HS-5 (cell line): ENCODE measurements around the gene ANKRD65.
"Not testable (repeated sequence)": the region's sequence is repeated elsewhere in the genome, so short reads cannot be mapped to it uniquely, and the experiment has no call there.

Experiments
- DNase-seq: peaks from one replicate; pipeline ENCODE4 v3.0.0-alpha.2; 2012; ENCODE audit warnings: low read depth

ANKRD65 gene

GRCh38 chr1:1421147-1421906 is at the start of gene ANKRD65:
Gene ANKRD65, minus strand, starts transcription at chr1:1421276. Its CDS starts 271 bp downstream, at chr1:1421005.
- DNase-seq, result no peak

GRCh38 chr1:1468196-1468985 is 47.3 kb upstream of the ANKRD65 start:
- DNase-seq, result not testable (repeated sequence)

DNA sequence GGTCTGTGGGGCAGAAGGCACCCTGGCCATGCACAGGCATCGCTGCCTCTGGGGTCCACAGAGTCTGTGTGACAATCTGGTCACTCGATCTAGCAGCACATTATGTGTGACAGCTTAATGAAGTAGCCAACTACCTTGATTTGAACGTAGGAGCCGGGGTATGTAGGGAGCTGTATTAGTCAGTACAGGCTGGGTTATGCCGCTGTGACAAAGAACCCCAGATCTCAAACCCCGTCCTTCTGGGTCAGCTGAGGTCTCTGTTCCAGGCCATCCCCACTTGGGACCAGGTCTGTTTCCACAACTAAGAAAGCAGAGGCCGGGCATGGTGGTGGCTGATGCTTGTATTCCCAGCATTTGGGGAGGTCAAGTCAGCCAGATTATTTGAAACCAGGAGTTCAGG is 42.2 kb upstream of the ANKRD65 start:
- DNase-seq, result no peak

DNA sequence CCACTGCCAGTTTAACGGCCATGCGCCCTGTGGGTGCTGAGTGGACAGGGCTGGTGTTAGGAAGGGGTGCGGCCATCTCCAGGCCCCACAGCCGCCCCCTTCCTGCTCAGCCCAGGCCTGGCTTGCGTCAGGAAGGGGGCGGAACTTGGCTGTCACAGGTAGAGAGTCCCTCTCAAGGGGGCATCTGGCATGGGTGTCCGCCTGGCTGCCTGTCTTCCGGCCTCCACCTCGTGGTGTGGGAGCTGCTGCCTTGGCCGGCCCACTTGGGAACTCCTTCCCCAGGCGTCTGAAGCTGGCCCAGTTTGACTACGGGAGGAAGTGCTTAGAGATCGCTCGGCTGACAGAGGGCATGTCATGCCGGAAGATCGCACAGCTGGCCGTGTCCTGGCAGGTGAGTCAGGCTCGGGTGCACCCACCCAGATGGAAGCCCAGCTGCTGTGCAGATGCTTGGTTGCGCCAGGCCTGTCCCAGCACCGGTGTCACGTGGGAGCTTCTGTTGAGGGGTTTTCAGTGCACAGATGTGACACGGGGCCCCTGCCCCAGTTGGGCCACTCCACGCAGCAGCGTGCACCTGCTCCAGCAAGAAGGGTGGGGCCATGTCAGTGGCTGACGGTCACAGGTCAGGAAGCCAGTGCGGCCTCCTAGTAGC is 41.4 kb upstream of the ANKRD65 start:
- peak; percentile 48 for DNase-seq

- DNase-seq, result no peak
Measured at GRCh38 chr1:1461721-1462317, 40.7 kb upstream of the ANKRD65 start.

DNA sequence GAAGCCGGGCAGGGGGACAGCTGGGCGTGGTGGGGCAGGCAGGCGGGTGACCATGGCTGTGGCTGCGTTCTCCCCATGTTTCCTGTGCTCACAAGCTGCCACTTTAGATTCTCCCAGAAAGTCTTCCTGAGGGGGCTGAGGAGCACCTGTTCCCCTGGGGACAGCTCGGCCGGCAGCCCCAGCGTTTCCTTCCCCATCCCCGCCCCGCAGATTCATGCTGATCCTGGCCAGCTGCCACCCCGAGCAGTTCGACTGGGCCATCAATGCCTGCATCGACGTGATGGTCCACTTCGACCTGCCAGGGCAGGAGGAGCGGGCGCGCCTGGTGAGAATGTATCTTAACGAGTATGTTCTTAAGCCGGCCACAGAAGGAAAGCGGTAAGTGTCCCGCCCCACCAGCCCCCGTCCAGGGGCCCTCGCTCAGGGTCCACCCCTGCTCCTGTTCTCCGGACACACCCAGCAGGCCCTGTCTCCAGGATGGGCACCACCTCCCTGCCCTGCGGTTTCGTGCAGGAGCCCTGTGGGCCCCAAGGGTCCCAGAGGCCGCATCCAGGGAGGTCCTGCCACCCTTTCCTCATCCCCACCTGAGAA is 39.6 kb upstream of the ANKRD65 start:
- DNase-seq, result no peak

DNA sequence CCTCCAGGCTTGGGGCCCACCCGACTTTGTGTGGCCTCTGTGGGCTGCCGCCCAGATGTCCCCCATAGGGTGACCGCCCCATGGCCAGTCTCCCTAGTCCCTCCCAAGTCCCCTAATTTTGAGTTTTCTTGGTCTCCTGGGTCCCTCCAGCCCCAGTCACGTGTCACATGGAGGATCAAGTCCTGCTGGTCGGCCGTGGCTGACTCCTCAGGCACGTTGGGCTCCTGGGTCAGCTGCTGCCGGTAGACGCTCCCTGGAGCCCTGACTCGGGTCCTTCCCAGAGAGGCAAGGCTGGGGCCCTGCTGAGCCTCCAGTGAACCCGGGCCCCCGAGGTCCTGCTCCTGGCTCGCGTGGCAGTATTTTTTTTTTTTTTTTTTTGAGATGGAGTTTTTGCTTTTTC is 38.6 kb upstream of the ANKRD65 start:
- not testable (repeated sequence) for DNase-seq

- DNase-seq, result not testable (repeated sequence)
Measured at GRCh38 chr1:1459156-1459555, 38.1 kb upstream of the ANKRD65 start.

DNA sequence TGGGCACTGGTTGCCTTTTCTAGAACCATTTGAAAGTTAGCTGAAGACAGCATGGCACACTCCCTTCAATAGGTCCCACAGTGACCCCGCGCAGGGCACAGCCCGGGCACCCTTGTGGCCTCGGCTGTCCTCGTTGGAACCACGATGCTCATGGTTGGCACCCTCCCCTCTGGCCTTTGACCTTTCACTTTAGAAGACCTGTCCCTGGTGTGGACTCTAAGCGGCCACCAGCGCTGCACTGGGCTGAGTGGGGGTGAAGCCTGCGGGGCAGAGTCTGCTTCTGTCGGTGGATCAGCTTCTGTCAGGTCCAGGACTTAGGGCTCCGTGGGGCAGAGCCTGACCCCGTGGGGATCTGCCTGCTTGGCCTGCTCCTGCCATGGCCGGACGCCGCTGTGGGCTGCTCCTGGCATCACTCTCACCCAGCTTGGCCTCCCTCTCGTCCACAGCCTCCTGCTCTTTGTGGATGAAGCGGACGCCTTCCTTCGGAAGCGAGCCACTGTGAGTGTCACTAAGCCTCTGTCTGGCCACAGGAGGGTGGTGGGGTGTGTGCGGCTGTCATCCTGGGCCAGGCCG is 35.7 kb upstream of the ANKRD65 start:
- not testable (repeated sequence) for DNase-seq

DNA sequence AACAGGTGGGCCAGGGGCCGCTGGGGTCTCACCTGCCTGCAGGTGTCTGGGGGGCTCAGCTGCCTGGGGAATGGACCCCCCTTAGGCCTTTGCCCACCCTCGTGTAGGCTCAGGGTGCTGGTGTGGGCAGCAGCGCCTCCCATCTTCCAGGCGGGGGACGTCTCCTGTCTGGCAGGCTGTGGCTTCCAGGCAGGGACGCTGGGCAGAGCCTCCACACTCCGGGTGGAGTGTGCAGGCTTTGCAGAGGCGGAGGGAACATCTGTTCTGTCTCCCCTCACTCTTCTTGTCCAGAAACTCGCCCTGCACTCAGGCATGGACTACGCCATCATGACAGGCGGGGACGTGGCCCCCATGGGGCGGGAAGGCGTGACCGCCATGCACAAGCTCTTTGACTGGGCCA is 34.9 kb upstream of the ANKRD65 start:
- DNase-seq, result not testable (repeated sequence)

DNA sequence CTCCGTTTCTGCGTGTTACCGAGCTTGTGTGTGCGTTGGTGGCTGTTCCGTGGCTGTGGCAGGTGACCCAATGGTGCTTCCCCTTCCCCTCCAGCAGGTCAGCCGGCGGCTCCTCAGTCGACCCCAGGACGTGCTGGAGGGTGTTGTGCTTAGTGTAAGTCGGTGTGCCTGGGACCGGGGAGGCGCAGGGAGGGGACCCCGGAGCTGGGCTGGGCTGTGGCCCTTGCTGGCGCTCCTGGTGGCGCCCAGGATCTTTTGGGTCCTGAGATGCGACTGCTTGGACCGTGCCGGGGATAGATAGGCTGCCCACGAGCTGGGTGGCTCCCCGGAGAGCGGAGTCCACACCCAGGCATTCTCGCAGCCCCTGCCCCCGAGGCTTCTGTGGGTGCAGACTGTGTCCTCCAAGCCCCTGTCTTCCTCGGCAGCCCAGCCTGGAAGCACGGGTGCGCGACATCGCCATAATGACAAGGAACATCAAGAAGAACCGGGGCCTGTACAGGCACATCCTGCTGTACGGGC is 34.3 kb upstream of the ANKRD65 start:
- no peak for DNase-seq

- not testable (repeated sequence) for DNase-seq
Measured at GRCh38 chr1:1454286-1455056, 33.4 kb upstream of the ANKRD65 start.

DNA sequence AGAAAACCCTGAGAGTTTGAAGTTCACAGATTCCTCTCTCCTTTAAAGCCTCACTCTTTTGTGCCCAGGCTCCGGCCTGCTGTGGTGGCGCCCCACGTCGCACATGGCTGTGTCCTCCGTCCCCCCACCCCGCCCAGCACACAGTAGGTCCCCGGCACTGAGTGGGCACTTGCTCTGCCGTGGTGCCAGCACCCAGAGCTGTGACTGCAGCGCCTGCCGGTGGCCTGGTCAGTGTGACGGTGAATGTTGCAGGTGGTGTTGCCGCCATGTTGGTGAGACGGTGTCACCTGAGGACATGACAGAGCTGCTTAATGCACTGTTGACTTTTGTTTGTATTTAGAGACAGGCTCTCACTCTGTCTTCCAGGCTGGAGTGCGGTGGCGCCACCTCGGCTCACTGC is 31.8 kb upstream of the ANKRD65 start:
- DNase-seq, result no peak

GRCh38 chr1:1452365-1452739 is 31.3 kb upstream of the ANKRD65 start:
- not testable (repeated sequence) for DNase-seq

GRCh38 chr1:1451696-1452364 is 30.8 kb upstream of the ANKRD65 start:
- DNase-seq, result no peak

GRCh38 chr1:1450616-1451015 is 29.5 kb upstream of the ANKRD65 start:
- not testable (repeated sequence) for DNase-seq

GRCh38 chr1:1449099-1449739 is 28.1 kb upstream of the ANKRD65 start, which contains the start of gene ATAD3C:
Gene ATAD3C, plus strand, starts transcription at chr1:1449689. Its CDS starts 995 bp downstream, at chr1:1450684.
- no peak for DNase-seq

- not testable (repeated sequence) for DNase-seq
Measured at GRCh38 chr1:1446631-1447030, 25.6 kb upstream of the ANKRD65 start.

GRCh38 chr1:1442069-1442770 is 21.1 kb upstream of the ANKRD65 start:
- DNase-seq, result no peak
